HG03064 (cell line): ENCODE measurements around the gene PCK1.

Experiments
- ATAC-seq: cut with Tn5 transposase; IDR thresholded peaks from one replicate; pipeline ENCODE4 v1.9.1; 2021; ENCODE audit warnings: low read depth; ENCODE audit not compliant: unreplicated experiment

The PCK1 gene

GRCh38 chr20:57536120-57536708 lies 24.7 kb upstream of the PCK1 start:
- ATAC-seq, result no peak

- ATAC-seq, result no peak
These were observed 23.9 kb upstream of the PCK1 start for GRCh38 chr20:57536771-57537724.

GRCh38 chr20:57537822-57538221 lies 23.1 kb upstream of the PCK1 start:
- no peak for ATAC-seq

GRCh38 chr20:57539889-57540288 lies 21.0 kb upstream of the PCK1 start:
- no peak for ATAC-seq

- no peak for ATAC-seq
These were observed 19.9 kb upstream of the PCK1 start for GRCh38 chr20:57540890-57541580.

GRCh38 chr20:57543754-57544153 lies 17.2 kb upstream of the PCK1 start:
- no peak for ATAC-seq

GRCh38 chr20:57544838-57545564 lies 15.9 kb upstream of the PCK1 start:
- no peak for ATAC-seq

- no peak for ATAC-seq
These were observed 14.8 kb upstream of the PCK1 start for GRCh38 chr20:57545927-57546662.

GRCh38 chr20:57546956-57547649 lies 13.8 kb upstream of the PCK1 start:
- no peak for ATAC-seq

GRCh38 chr20:57548177-57549058 lies 12.5 kb upstream of the PCK1 start:
- ATAC-seq, result no peak

GRCh38 chr20:57552471-57552870 lies 8.4 kb upstream of the PCK1 start:
- no peak for ATAC-seq

GRCh38 chr20:57553376-57554018 lies 7.4 kb upstream of the PCK1 start:
- ATAC-seq, result no peak

- ATAC-seq, result no peak
These were observed 5.3 kb upstream of the PCK1 start for GRCh38 chr20:57555457-57556184.

GRCh38 chr20:57556980-57557274 lies 4.0 kb upstream of the PCK1 start:
- ATAC-seq, result no peak

- ATAC-seq, result no peak
These were observed 2.8 kb upstream of the PCK1 start for GRCh38 chr20:57557926-57558613.

- ATAC-seq, result no peak
These were observed 2.2 kb upstream of the PCK1 start for GRCh38 chr20:57558614-57559288.

GRCh38 chr20:57559289-57559634 lies 1.6 kb upstream of the PCK1 start:
- ATAC-seq, result no peak
